DOHH2 (cell line): ENCODE results near the gene VPS35.
"Not testable (repeated sequence)": the region's sequence is repeated elsewhere in the genome, so short reads cannot be mapped to it uniquely, and the experiment has no call there.

Experiments used
- CTCF ChIP-seq: fragments of 200-600 bp; sonication (generic); IDR thresholded peaks from one replicate; pipeline ENCODE4 v1.5.1; 2014; ENCODE audit warnings: antibody characterized with exemption, mild to moderate bottlenecking, low read depth, low read length; ENCODE audit not compliant: poor library complexity, severe bottlenecking
- EZH2phosphoT487 ChIP-seq: fragments of 200-600 bp; sonication (generic); IDR thresholded peaks from 2 replicates; pipeline ENCODE4 v1.6.1; 2017; ENCODE audit warnings: borderline replicate concordance, mild to moderate bottlenecking, antibody characterized with exemption, low read length, moderate library complexity, mixed read lengths

GRCh38 chr16:46681867-46682266 lies 7.1 kb downstream of the VPS35 start:
- TF ChIP-seq CTCF, EZH2phosphoT487: not testable (repeated sequence)
